LNCaP clone FGC (cell line): Measurements from ENCODE around the gene NR3C2.
"Not testable (repeated sequence)": the region's sequence is repeated elsewhere in the genome, so short reads cannot be mapped to it uniquely, and the experiment has no call there.

Experiments
- DNase-seq: peaks from one replicate; pipeline ENCODE4 v3.0.0-alpha.2; 2011; ENCODE audit warnings: low read depth
- H3K4me3 ChIP-seq: 2 replicates; pipeline ENCODE4 v1.5.1; 2011; ENCODE audit warnings: mild to moderate bottlenecking, low read depth, low read length, control low read depth
- CTCF ChIP-seq: IDR thresholded peaks from 2 replicates; pipeline ENCODE4 v1.5.1; 2012; ENCODE audit warnings: mild to moderate bottlenecking; ENCODE audit not compliant: control insufficient read depth, insufficient read depth; ENCODE audit errors: extremely low read depth

Gene NR3C2

GRCh38 chr4:148330161-148330560 is 112.1 kb downstream of the NR3C2 start:
- H3K4me3 ChIP-seq: no peak overlapping the region
- no peak for TF ChIP-seq CTCF
- DNase-seq: no peak

- H3K4me3 ChIP-seq: no peak overlapping the region
- no peak for DNase-seq
- no peak for TF ChIP-seq CTCF
Observed at GRCh38 chr4:148329751-148330150, 112.5 kb downstream of the NR3C2 start.

- H3K4me3 ChIP-seq: no peak overlapping the region
- TF ChIP-seq CTCF: no peak
- no peak for DNase-seq
Observed at GRCh38 chr4:148327683-148328082, 114.5 kb downstream of the NR3C2 start.

GRCh38 chr4:148323316-148323715 is 118.9 kb downstream of the NR3C2 start:
- DNase-seq, H3K4me3 ChIP-seq: not testable (repeated sequence)

GRCh38 chr4:148315049-148315448 is 127.2 kb downstream of the NR3C2 start:
- DNase-seq: no peak
- H3K4me3 ChIP-seq: no peak overlapping the region
- TF ChIP-seq CTCF: no peak

GRCh38 chr4:148312956-148313490 is 129.2 kb downstream of the NR3C2 start:
- no peak for DNase-seq
- no peak overlapping the region for H3K4me3 ChIP-seq
- TF ChIP-seq CTCF: no peak

- no peak for DNase-seq
- no peak overlapping the region for H3K4me3 ChIP-seq
- TF ChIP-seq CTCF: no peak
Observed at GRCh38 chr4:148311526-148311925, 130.7 kb downstream of the NR3C2 start.
